K562 (cell line): ENCODE data around the gene CRYZL1. TPM values are rescaled to one million over a fixed set of nuclear protein-coding genes. Genes with fewer than 3 reads are reported as not detected.

Experiments used
- ATAC-seq: fragments of 200-7000 bp; cut with Tn5 transposase; 3 replicates; pipeline ENCODE4 v1.9.1; 2020; ENCODE audit warnings: moderate library complexity
- BruUV-seq: library from RNA; stranded (reverse); fragments of 400-500 nt; replicated peaks from 2 replicates; lab custom pipeline; 2021; lab: Mats Ljungman, UMichigan
- CTCF ChIA-PET: fragments of 300-600 bp; formaldehyde crosslinking; extraction: SDS; loops from one replicate; lab custom pipeline; 2021; ENCODE audit warnings: low intra/inter-chr PET ratio; lab: Yijun Ruan, JAX
- POLR2A ChIA-PET: fragments of 300-600, 350-650 bp; sonication (Branson Sonifier 250); formaldehyde crosslinking; extraction: SDS; loops from one replicate; lab custom pipeline; 2021; ENCODE audit warnings: antibody characterized with exemption, inconsistent platforms; lab: Yijun Ruan, JAX
- DNase-seq, 4 experiments: peaks; one replicate each; pipeline versions ENCODE4 v3.0.0 to v3.0.0-alpha.2; 2011 to 2018; ENCODE audit warnings: low spot score in 3 of 4, mixed read lengths in 3 of 4; ENCODE audit errors: extremely low read depth in 1 of 4
- FAIRE-seq: peaks from 2 replicates; lab custom pipeline; 2011; peaks lifted over from hg19 to GRCh38; lab: Jason Lieb, UNC
- H2AFZ ChIP-seq: 2 replicates; pipeline ENCODE4 v1.6.0; 2011; ENCODE audit warnings: low read depth, low read length, control low read depth, inconsistent platforms
- H3K27ac ChIP-seq: fragments of 200-600 bp; 3 replicates; pipeline ENCODE4 v1.8.0; 2011; ENCODE audit warnings: low read depth, mild to moderate bottlenecking, control low read depth, inconsistent platforms, low read length, moderate library complexity, mixed read lengths; ENCODE audit errors: extremely low read depth
- H3K27me3 ChIP-seq, 2 experiments: fragments of 300-600 bp in 1 of 2; 2 replicates in 1 of 2; 3 replicates in 1 of 2; pipeline versions ENCODE4 v1.6.0 to v1.8.0; 2011; ENCODE audit warnings: inconsistent platforms in 2 of 2, low read length in 2 of 2, mild to moderate bottlenecking in 1 of 2, mixed read lengths in 1 of 2, moderate library complexity in 1 of 2; ENCODE audit not compliant: control insufficient read depth in 2 of 2, insufficient read depth in 2 of 2
- H3K36me3 ChIP-seq: fragments of 300-600 bp; 3 replicates; pipeline ENCODE4 v1.8.0; 2011; ENCODE audit warnings: mild to moderate bottlenecking, low read length, inconsistent platforms; ENCODE audit not compliant: control insufficient read depth, insufficient read depth
- H3K4me1 ChIP-seq, 2 experiments: fragments of 200-600 bp in 1 of 2; replicated peaks in 1 of 2; 2 replicates in 1 of 2; 3 replicates in 1 of 2; pipeline versions ENCODE4 v1.5.1 to v1.8.0; 2011; ENCODE audit warnings: inconsistent platforms in 2 of 2, low read length in 2 of 2, mild to moderate bottlenecking in 1 of 2, mixed read lengths in 1 of 2, moderate library complexity in 1 of 2; ENCODE audit not compliant: control insufficient read depth in 2 of 2, insufficient read depth in 2 of 2
- H3K4me2 ChIP-seq: 2 replicates; pipeline ENCODE4 v1.6.1; 2011; ENCODE audit warnings: low read length, control low read depth, inconsistent platforms, mixed read lengths; ENCODE audit not compliant: insufficient read depth
- H3K4me3 ChIP-seq: fragments of 200-600 bp; sonication (generic), shearing (Covaris generic); 2 replicates; pipeline ENCODE4 v1.5.1; 2016; ENCODE audit warnings: control low read depth, inconsistent platforms
- H3K79me2 ChIP-seq: fragments of 200-600 bp; 3 replicates; pipeline ENCODE4 v1.8.0; 2011; ENCODE audit warnings: low read length, inconsistent platforms; ENCODE audit not compliant: control insufficient read depth, insufficient read depth
- H3K9ac ChIP-seq, 2 experiments: 2 replicates each; pipeline versions ENCODE4 v1.6.0 to v1.6.1; 2011; ENCODE audit warnings: low read depth in 2 of 2, low read length in 2 of 2, control low read depth in 1 of 2, inconsistent platforms in 1 of 2, mild to moderate bottlenecking in 1 of 2, mixed read lengths in 1 of 2; ENCODE audit not compliant: insufficient read depth in 1 of 2
- H3K9me1 ChIP-seq: one replicate; pipeline ENCODE4 v1.6.0; 2011; ENCODE audit warnings: inconsistent platforms, mild to moderate bottlenecking, low read length, moderate library complexity; ENCODE audit not compliant: control insufficient read depth, insufficient read depth
- H3K9me3 ChIP-seq: replicated peaks from 2 replicates; pipeline ENCODE4 v1.5.1; 2011; ENCODE audit warnings: low read depth, low read length, inconsistent platforms; ENCODE audit not compliant: control insufficient read depth, insufficient read depth
- H4K20me1 ChIP-seq: replicated peaks from 2 replicates; pipeline ENCODE4 v1.6.1; 2011; ENCODE audit warnings: low read length, inconsistent platforms, mixed read lengths; ENCODE audit not compliant: control insufficient read depth, insufficient read depth
- L3MBTL2 ChIP-seq: fragments of 450-650 bp; IDR thresholded peaks from 2 replicates; pipeline ENCODE4 v1.6.1; 2016; ENCODE audit warnings: mild to moderate bottlenecking, moderate library complexity
- NFYB ChIP-seq: IDR thresholded peaks from 2 replicates; pipeline ENCODE4 v1.6.1; 2011; ENCODE audit warnings: mild to moderate bottlenecking, moderate library complexity; ENCODE audit not compliant: insufficient read length; ENCODE audit errors: extremely low read depth
- RFX1 ChIP-seq: fragments of 450-650 bp; IDR thresholded peaks from 2 replicates; pipeline ENCODE4 v1.6.1; 2016; ENCODE audit warnings: mild to moderate bottlenecking, moderate library complexity
- USF2 ChIP-seq: sonication (generic); formaldehyde crosslinking; IDR thresholded peaks from 2 replicates; pipeline ENCODE4 v1.5.0; 2020; ENCODE audit warnings: missing genetic modification reagents
- ZNF263 ChIP-seq: sonication (generic); formaldehyde crosslinking; IDR thresholded peaks from 2 replicates; pipeline ENCODE4 v1.8.0; 2022; ENCODE audit warnings: mild to moderate bottlenecking, missing genetic modification reagents, borderline replicate concordance
- WGBS: fragments of 100-300 bp; shearing (Covaris generic); methylation state at CpG from one replicate; pipeline ENCODE4 v1.1.6; 2016; ENCODE audit warnings: low coverage, mixed read lengths; ENCODE audit not compliant: insufficient coverage; ENCODE audit errors: missing lambda C conversion rate; 5-methylcytosine and 5-hydroxymethylcytosine counted together
- in situ Hi-C: fragments of 300-500 bp; cut with MboI; formaldehyde crosslinking; loops from 4 replicates; pipeline ENCODE4 v1.15.0; 2018; ENCODE audit warnings: inconsistent platforms, mixed read lengths
- intact Hi-C: fragments of 100-400 bp; cut with micrococcal nuclease; formaldehyde crosslinking; loops from 2 replicates; pipeline ENCODE4 v1.14.2; 2022
- polyA plus RNA-seq, 8 experiments: library from polyadenylated mRNA; depleted of rRNA in 4 of 8; stranded (reverse) in 5 of 8; unstranded in 3 of 8; fragments of >200 nt; fragmentation: Nextera tagmentation in 2 of 8; fragmentation: Illumina TruSeq in 1 of 8; extraction: Ambion mirVana in 2 of 8; extraction: Trizol in 1 of 8; gene quantifications; 2 replicates each; pipeline versions ENCODE4 v1.2.1 to v1.2.3, GENCODE V29; 2011 to 2014; ENCODE audit warnings: inconsistent platforms in 1 of 8, missing spikeins in 1 of 8
- total RNA-seq, 7 experiments: library from RNA; depleted of rRNA in 6 of 7; stranded (reverse); fragments of >200 nt in 6 of 7; fragmentation: Illumina TruSeq in 2 of 7; extraction: Trizol in 2 of 7; gene quantifications; 2 replicates each; pipeline versions ENCODE4 v1.2.1 to v1.2.3, GENCODE V29; 2011 to 2021; ENCODE audit warnings: low replicate concordance in 1 of 7
- TF ChIP-seq, protein P1 (sequence below): sonication (generic); formaldehyde crosslinking; IDR thresholded peaks from 2 replicates; pipeline ENCODE4 v1.8.1; 2022; ENCODE audit warnings: missing genetic modification reagents
- TF ChIP-seq, protein P2 (sequence below): fragments of 450-650 bp; IDR thresholded peaks from 2 replicates; pipeline ENCODE4 v1.6.1; 2016
- TF ChIP-seq, protein P3 (sequence below), 2 experiments: fragments of 150-350 bp in 1 of 2; IDR thresholded peaks; 2 replicates each; pipeline ENCODE4 v1.6.1; 2012 to 2016; ENCODE audit warnings: low read depth in 2 of 2, low read length in 2 of 2, mild to moderate bottlenecking in 1 of 2, moderate library complexity in 1 of 2

The CRYZL1 gene
- total and polyA plus RNA-seq, 9 of the 15 experiments (the other 6 are each of a cell fraction or from before 2014, with no cell fraction given) = 19.9 to 98.2 (median 39.2) TPM

DNA sequence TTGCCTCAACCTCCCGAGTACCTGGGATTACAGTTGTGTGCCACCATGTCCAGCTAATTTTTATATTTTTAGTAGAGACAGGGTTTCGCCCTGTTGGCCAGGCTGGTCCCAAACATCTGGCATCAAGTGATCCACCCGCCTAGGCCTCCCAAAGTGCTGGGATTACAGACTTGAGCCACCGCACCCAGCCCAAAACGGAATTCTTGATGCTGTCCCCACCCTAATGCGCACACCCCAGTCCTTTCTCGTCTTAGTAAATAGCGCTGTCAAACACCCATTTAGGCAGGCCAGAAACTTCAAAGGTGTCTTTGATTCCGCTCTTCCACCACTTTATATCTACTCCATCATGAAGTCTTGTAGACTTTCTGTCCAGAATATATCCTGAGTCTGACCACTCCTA, 35.9 kb upstream of the CRYZL1 start:
- ATAC-seq = no peak; the same call in 2 of the 3 replicates
- in situ Hi-C loops = no loop called here

More for the DNA sequence above, 35.9 kb upstream of the CRYZL1 start:
- no peak overlapping the region for H3K4me2 ChIP-seq
- FAIRE-seq = no peak
- H3K27me3 ChIP-seq = peaks cover 6% of the 10 kb centered on the region in 2 experiments; a peak in 3 of 5 replicates
- H3K36me3 ChIP-seq = no peaks in the 10 kb centered on the region
- 27% methylated on average over 9 of the region's 9 CpGs for WGBS
- no peak overlapping the region for H3K27ac ChIP-seq
- no peaks in the 10 kb centered on the region for H3K9me1 ChIP-seq
- no peak for DNase-seq
- CTCF ChIA-PET = no interaction called here
- no peaks in the 10 kb centered on the region for H3K4me1 ChIP-seq
- H4K20me1 ChIP-seq = no peaks in the 10 kb centered on the region
- no peak for TF ChIP-seq L3MBTL2
- no peak for TF ChIP-seq USF2 (CRISPR knock-in tag)
- TF ChIP-seq, protein P1, sequence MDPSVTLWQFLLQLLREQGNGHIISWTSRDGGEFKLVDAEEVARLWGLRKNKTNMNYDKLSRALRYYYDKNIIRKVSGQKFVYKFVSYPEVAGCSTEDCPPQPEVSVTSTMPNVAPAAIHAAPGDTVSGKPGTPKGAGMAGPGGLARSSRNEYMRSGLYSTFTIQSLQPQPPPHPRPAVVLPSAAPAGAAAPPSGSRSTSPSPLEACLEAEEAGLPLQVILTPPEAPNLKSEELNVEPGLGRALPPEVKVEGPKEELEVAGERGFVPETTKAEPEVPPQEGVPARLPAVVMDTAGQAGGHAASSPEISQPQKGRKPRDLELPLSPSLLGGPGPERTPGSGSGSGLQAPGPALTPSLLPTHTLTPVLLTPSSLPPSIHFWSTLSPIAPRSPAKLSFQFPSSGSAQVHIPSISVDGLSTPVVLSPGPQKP = no peak
- TF ChIP-seq, protein P2, sequence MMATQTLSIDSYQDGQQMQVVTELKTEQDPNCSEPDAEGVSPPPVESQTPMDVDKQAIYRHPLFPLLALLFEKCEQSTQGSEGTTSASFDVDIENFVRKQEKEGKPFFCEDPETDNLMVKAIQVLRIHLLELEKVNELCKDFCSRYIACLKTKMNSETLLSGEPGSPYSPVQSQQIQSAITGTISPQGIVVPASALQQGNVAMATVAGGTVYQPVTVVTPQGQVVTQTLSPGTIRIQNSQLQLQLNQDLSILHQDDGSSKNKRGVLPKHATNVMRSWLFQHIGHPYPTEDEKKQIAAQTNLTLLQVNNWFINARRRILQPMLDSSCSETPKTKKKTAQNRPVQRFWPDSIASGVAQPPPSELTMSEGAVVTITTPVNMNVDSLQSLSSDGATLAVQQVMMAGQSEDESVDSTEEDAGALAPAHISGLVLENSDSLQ = no peak
- TF ChIP-seq, protein P3, sequence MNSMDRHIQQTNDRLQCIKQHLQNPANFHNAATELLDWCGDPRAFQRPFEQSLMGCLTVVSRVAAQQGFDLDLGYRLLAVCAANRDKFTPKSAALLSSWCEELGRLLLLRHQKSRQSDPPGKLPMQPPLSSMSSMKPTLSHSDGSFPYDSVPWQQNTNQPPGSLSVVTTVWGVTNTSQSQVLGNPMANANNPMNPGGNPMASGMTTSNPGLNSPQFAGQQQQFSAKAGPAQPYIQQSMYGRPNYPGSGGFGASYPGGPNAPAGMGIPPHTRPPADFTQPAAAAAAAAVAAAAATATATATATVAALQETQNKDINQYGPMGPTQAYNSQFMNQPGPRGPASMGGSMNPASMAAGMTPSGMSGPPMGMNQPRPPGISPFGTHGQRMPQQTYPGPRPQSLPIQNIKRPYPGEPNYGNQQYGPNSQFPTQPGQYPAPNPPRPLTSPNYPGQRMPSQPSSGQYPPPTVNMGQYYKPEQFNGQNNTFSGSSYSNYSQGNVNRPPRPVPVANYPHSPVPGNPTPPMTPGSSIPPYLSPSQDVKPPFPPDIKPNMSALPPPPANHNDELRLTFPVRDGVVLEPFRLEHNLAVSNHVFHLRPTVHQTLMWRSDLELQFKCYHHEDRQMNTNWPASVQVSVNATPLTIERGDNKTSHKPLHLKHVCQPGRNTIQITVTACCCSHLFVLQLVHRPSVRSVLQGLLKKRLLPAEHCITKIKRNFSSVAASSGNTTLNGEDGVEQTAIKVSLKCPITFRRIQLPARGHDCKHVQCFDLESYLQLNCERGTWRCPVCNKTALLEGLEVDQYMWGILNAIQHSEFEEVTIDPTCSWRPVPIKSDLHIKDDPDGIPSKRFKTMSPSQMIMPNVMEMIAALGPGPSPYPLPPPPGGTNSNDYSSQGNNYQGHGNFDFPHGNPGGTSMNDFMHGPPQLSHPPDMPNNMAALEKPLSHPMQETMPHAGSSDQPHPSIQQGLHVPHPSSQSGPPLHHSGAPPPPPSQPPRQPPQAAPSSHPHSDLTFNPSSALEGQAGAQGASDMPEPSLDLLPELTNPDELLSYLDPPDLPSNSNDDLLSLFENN (IDR thresholded peaks at IDR 0.05; ENCODE audit: low read depth in 2 of 2, low read length in 2 of 2) = no peak
- TF ChIP-seq RFX1 = no peak
- TF ChIP-seq NFYB = no peak
- TF ChIP-seq ZNF263 = no peak
- H3K4me3 ChIP-seq = no peak overlapping the region
- intact Hi-C loops = no loop called here
- BruUV-seq = no TSS peak
- no peak overlapping the region for H3K9ac ChIP-seq
- no peak overlapping the region for H2AFZ ChIP-seq
- POLR2A ChIA-PET = no interaction called here
- no peaks in the 10 kb centered on the region for H3K9me3 ChIP-seq
- no peaks in the 10 kb centered on the region for H3K79me2 ChIP-seq
